ENCODE data around the gene SF1.

GRCh38 chr11:64718084-64718779 is 60.1 kb downstream of the SF1 start:
- TF ChIP-seq POLR2A (IDR thresholded peaks at IDR 0.05; ENCODE audit: extremely low read depth, insufficient read length), result no peak
- TF ChIP-seq CTCF (IDR thresholded peaks at IDR 0.05; ENCODE audit: low read depth, low read length), result no peak
- TF ChIP-seq MYC (IDR thresholded peaks at IDR 0.05; ENCODE audit: low read depth, low read length), result no peak
